22Rv1 (cell line): Measurements from ENCODE around the gene SASH1.

Source experiments
- CTCF ChIP-seq: fragments of 450-650 bp; IDR thresholded peaks from 2 replicates; pipeline ENCODE4 v1.5.1; 2017; ENCODE audit warnings: mild to moderate bottlenecking
- ZFX ChIP-seq: fragments of 450-650 bp; IDR thresholded peaks from 2 replicates; pipeline ENCODE4 v1.6.1; 2017; ENCODE audit warnings: antibody characterized with exemption, borderline replicate concordance

GRCh38 chr6:148336901-148337300 is 5.7 kb upstream of the SASH1 start:
- no peak for TF ChIP-seq CTCF
- TF ChIP-seq ZFX = no peak
